PC-3 (cell line): ENCODE results near the gene KCNJ15.
"Not testable (repeated sequence)": the region's sequence is repeated elsewhere in the genome, so short reads cannot be mapped to it uniquely, and the experiment has no call there.

Source experiments
- EZH2 ChIP-seq: fragments of 300-600 bp; sonication (generic); IDR thresholded peaks from one replicate; pipeline ENCODE4 v1.6.1; 2017; ENCODE audit warnings: antibody characterized with exemption, mild to moderate bottlenecking, low read length; ENCODE audit not compliant: unreplicated experiment
- TF ChIP-seq, protein P1 (sequence below): fragments of 300-600 bp; sonication (generic); conservative IDR thresholded peaks from 2 replicates; pipeline ENCODE4 v1.5.1; 2017; ENCODE audit warnings: antibody characterized with exemption, low read depth, mild to moderate bottlenecking, low read length

DNA sequence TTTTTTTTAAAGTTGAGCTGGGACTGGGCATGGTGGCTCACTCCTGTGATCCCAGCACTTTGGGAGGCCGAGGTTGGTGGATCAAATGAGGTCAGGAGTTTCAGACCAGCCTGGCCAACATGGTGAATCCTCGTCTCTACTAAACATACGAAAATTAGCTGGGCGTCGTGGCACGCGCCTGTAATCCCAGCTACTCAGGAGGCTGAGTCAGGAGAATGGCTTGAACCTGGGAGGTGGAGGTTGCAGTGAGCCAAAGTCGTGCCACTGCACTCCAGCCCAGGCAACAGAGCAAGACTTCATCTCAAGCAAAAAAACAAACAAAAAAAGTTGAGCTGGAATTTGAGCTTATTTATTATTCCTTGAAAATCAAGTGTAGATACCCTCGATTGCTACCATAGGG, 21.5 kb upstream of the KCNJ15 start:
- not testable (repeated sequence) for TF ChIP-seq EZH2
- TF ChIP-seq, protein P1, sequence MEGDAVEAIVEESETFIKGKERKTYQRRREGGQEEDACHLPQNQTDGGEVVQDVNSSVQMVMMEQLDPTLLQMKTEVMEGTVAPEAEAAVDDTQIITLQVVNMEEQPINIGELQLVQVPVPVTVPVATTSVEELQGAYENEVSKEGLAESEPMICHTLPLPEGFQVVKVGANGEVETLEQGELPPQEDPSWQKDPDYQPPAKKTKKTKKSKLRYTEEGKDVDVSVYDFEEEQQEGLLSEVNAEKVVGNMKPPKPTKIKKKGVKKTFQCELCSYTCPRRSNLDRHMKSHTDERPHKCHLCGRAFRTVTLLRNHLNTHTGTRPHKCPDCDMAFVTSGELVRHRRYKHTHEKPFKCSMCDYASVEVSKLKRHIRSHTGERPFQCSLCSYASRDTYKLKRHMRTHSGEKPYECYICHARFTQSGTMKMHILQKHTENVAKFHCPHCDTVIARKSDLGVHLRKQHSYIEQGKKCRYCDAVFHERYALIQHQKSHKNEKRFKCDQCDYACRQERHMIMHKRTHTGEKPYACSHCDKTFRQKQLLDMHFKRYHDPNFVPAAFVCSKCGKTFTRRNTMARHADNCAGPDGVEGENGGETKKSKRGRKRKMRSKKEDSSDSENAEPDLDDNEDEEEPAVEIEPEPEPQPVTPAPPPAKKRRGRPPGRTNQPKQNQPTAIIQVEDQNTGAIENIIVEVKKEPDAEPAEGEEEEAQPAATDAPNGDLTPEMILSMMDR = not testable (repeated sequence)
